Measurements from ENCODE around the gene PTPRM. TPM values are rescaled to one million over a fixed set of nuclear protein-coding genes. Genes with fewer than 3 reads are reported as not detected.

Gene PTPRM
- total and polyA plus RNA-seq, 2 experiments from 2014 or later = 1.6 to 5.3 TPM

- no peak for TF ChIP-seq ETS1 (IDR thresholded peaks at IDR 0.05)
Measured at GRCh38 chr18:8049147-8049546, 482.0 kb downstream of the PTPRM start (continued).

GRCh38 chr18:8050616-8051329 lies 483.7 kb downstream of the PTPRM start:
- H3K27ac Mint-ChIP-seq = peak overlapping the region; percentile 93
- H3K27me3 ChIP-seq (ENCODE audit: insufficient read depth) = no peaks in the 10 kb centered on the region
- no peak overlapping the region for H3K4me3 Mint-ChIP-seq

More at GRCh38 chr18:8050616-8051329, 483.7 kb downstream of the PTPRM start:
- DNase-seq (ENCODE audit: low spot score) (no peak), ATAC-seq (no peak)
- no peak for TF ChIP-seq ZNF331 (CRISPR knock-in tag; IDR thresholded peaks at IDR 0.05; ENCODE audit: low read depth)
- TF ChIP-seq JUNB (IDR thresholded peaks at IDR 0.05; ENCODE audit: unreplicated experiment) = no peak
- TF ChIP-seq REST (IDR thresholded peaks at IDR 0.05; ENCODE audit: unreplicated experiment) = no peak
- no peak for TF ChIP-seq CTCF (conservative IDR thresholded peaks at IDR 0.05; ENCODE audit: low read depth in 2 of 2)
- Histone ChIP-seq H3K4me2 (peak overlapping the region; percentile 53), H3K27ac (ENCODE audit: low read depth) (no peak overlapping the region), H3K4me1 (ENCODE audit: insufficient read depth) (peaks cover 28% of the 10 kb centered on the region), H4K20me1 (replicated peaks; ENCODE audit: insufficient read depth) (no peaks in the 10 kb centered on the region), H3K9me2 (ENCODE audit: insufficient read depth) (peaks cover 5% of the 10 kb centered on the region; the same call in 1 of the 2 replicates), H3K79me2 (replicated peaks; ENCODE audit: insufficient read depth) (no peaks in the 10 kb centered on the region), H3K4me3 (no peak overlapping the region), H2AFZ (no peak overlapping the region), H3F3A (replicated peaks; ENCODE audit: low read depth) (no peaks in the 10 kb centered on the region), H3K36me3 (ENCODE audit: insufficient read depth) (no peaks in the 10 kb centered on the region)
- Mint-ChIP-seq H3K9me3 (no peaks in the 10 kb centered on the region), H3K4me1 (peaks cover 57% of the 10 kb centered on the region), H3K27me3 (ENCODE audit: insufficient read depth, low read depth, poor library complexity) (no peaks in the 10 kb centered on the region), H3K36me3 (ENCODE audit: low read depth) (no peaks in the 10 kb centered on the region)
